Hematopoietic multipotent progenitor cell (in vitro differentiated cells): ENCODE results near the gene EFCAB11. TPM values are rescaled to one million over a fixed set of nuclear protein-coding genes. Genes with fewer than 3 reads are reported as not detected.

Experiments used
- DNase-seq, 3 donors: peaks; one replicate each; pipeline ENCODE4 v3.0.0-alpha.2; 2011 to 2015; ENCODE audit warnings: low read depth in 2 of 3, low spot score in 2 of 3
- total RNA-seq: library from RNA; depleted of rRNA; stranded (reverse); fragments of >200 nt; gene quantifications from one replicate; pipeline ENCODE4 v1.2.3, GENCODE V29; 2012

EFCAB11 gene
- total RNA-seq, 1 donor = 3.0 TPM

DNA sequence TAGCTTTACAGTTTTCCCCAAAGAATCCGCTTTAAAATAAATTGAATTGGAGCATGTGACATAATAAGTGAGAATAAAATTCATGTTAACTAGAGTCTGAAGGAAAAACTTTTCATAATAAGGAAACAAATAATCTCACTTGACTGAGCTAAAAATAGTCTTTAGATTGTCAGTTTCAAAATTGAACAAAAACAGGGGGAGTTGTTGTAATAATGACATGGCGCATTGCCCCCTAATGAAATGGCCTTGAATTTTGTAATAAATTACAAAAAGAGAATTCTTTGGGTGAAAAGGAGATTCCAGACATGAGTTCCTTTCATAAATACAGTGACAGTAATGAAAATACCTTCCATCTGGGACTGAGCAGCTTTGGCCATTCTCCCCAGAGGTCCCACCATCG, 178.6 kb downstream of the EFCAB11 start:
- DNase-seq = no peak

DNA sequence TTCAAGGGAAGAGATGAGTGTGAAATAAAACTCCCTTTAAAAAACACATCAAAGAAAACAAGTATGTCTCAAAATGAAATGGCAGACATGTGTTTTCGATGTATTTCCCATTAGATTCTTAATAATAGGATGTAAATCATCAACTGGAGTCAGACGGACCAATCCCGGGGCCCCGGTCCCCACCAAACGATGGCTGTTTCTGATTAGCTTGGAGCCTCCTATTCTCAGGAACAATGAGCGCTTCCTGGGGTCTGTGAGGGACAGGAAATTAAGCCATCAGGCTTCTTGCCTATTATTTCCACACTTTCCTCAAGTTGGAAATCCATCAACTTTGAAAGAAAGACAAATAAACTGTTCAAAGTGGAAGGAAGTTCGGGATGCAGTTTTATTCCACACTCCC, 179.4 kb downstream of the EFCAB11 start:
- DNase-seq = no peak

DNA sequence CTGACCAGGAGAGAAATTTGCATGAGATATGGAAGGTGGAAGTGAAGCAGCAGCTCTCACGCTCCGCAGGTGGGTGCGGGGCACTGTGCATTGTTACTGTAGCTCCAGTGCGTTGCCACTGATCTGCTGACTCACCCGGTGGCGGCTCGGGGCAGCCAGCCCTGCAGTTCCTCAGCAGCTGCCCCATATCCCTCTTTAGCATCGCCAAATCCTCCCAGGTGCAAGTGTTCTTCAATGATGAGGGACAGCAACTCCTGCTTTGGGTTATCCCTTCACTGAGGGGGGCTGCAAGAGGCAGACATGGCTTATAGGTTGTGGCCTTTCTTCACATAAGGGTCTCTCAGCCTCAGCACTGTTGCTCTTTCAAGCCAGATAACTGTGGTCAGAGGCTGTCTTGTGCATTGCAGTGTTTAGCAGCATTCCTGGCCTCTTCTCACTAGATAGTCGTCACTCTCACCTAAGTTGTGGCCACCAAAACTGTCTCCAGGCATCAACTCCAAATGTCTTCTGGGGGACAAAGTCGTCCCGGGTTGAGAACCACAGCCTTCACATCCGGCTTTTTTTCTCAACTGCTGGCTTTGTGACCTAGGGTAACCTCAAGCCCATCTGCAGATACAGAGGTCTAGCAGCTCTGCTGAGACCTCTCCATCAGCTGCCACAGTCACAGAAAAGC, 180.8 kb downstream of the EFCAB11 start:
- DNase-seq = peak in 2 of 3 donors; percentile 79 to 84

GRCh38 chr14:89773151-89773550, 181.4 kb downstream of the EFCAB11 start:
- DNase-seq = no peak

DNA sequence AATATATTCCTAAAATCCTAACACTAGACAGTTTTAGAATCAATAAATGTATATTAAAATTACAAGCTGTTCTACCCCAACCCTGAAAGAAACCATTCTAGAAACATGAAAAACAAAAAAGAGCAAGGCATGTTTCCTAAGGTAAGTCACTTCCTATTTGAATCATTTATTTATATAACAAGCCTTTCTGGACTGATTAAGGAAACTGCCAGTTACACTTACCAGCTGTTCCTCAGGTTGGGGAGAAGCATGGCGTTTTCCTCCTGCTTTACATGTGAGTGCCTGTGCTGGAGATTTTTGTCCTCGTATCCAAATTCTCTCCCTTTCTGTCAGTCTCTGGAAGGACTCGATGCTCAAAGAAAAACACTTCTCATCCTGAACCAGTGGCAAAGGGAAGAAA, 183.3 kb downstream of the EFCAB11 start:
- DNase-seq = no peak

GRCh38 chr14:89767861-89768268, 186.7 kb downstream of the EFCAB11 start:
- peak; percentile 38 to 73 (median 60) for DNase-seq

- no peak for DNase-seq
Observed at GRCh38 chr14:89767131-89767530, 187.4 kb downstream of the EFCAB11 start.

- no peak for DNase-seq
Observed at GRCh38 chr14:89765346-89765745, 189.2 kb downstream of the EFCAB11 start.

GRCh38 chr14:89760086-89760485, 194.4 kb downstream of the EFCAB11 start:
- DNase-seq = no peak

GRCh38 chr14:89757313-89757939, 197.1 kb downstream of the EFCAB11 start:
- DNase-seq = no peak

DNA sequence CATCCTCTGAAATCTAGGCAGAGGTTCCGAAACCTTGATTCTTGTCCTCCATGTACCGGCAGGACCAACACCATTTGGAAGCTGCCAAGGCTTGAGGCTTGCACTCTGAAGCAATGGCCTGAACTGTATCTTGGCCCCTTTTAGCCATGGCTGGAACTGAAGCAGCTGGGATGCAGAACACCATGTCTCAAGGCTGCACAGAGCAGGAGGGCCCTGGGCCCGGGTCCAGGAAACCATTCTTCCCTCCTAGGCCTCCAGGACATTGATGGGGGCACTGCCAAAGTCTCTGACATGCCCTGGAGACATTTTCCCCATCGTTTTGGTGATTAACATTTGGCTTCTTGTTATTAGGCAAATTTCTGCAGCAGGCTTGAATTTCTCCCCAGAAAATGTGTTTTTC, 198.7 kb downstream of the EFCAB11 start:
- DNase-seq = no peak

GRCh38 chr14:89753828-89754412, 200.6 kb downstream of the EFCAB11 start:
- no peak for DNase-seq

DNA sequence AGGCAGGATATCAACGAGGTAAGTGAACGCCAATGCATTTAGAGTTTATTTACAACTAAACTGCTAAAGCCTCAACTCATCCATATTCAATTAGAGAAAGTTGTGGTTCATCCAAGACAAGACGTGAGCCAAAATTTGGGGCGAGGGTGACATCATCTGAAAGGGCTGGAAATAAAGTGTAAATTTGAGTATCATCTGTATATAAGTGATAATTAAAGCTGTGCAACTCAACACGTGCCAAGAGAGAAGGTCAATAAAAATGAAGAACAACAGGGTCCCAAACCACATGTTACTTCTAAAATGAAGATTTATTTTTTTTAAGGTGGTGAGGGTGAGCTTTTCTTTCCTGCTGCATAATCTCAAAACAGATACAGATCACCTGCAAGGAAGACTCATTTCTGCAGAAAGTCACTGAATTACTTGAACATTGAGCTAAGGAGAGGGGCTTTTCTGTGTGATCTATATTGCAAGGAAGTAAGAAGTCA, 203.6 kb downstream of the EFCAB11 start:
- DNase-seq = no peak

- DNase-seq = no peak
Observed at GRCh38 chr14:89750281-89750755, 204.2 kb downstream of the EFCAB11 start.

GRCh38 chr14:89748004-89748403, 206.5 kb downstream of the EFCAB11 start:
- no peak for DNase-seq

DNA sequence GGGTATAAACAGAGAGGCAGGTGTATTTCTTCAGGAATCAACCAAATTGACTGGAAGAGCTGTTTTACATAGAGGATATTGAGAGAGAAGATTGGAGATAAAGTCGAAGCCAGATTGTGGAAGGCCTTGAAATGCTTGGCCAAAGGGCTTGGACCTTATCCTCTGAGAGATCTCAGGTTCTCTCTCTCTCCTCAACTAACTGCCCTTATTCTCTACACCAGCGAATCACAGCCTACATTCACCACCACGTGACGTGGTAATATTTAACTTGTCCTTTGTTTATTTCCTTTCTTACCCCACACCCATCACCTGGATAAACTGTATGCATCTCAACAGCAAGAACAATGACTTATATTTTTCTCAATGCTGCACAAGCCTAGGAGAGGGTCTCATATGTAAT, 207.4 kb downstream of the EFCAB11 start:
- no peak for DNase-seq

DNA sequence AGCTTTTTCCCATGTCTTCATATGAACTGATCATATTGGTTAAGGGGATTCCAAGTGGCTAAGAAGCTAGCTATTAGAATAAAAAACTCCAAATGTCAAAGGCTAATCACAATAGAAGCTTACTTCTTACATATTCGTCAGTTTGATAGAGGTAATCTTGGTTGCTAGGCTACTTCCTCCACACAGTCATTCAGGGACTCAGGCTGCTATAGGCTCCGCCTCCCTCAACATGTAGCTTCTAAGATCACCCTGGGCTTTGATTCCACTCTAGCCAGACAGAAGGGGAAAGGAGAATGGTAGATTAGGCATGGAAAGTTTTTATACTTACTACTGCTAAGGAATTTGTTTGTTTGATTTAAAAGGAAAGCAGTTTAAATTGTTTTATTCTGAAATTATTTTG, 207.9 kb downstream of the EFCAB11 start:
- no peak for DNase-seq

GRCh38 chr14:89746135-89746534, 208.4 kb downstream of the EFCAB11 start:
- DNase-seq = no peak
